Measurements from ENCODE around the gene P2RX3.

The P2RX3 gene

DNA sequence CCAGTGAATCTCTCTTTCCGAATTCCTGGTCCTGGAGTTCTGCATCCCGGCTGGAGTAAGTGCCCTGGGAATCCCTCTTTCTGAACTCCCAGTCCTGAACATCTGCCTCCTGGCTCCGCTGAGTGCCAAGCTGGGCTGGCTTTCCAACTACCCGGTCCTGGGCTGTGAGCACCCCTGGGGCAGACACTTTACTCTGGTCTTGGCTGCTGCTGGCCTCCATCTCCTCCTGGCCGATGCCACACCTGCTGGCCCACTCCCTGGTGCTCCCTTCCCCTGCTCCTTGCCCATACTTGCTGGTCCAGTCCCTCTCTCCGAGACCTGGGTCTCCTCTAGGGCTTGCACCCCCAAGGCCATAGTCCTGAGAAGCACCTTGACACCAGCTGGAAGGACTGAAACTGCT is 28.1 kb upstream of the P2RX3 start:
- no peak for DNase-seq (ENCODE audit: low spot score)
- TF ChIP-seq, protein P1, sequence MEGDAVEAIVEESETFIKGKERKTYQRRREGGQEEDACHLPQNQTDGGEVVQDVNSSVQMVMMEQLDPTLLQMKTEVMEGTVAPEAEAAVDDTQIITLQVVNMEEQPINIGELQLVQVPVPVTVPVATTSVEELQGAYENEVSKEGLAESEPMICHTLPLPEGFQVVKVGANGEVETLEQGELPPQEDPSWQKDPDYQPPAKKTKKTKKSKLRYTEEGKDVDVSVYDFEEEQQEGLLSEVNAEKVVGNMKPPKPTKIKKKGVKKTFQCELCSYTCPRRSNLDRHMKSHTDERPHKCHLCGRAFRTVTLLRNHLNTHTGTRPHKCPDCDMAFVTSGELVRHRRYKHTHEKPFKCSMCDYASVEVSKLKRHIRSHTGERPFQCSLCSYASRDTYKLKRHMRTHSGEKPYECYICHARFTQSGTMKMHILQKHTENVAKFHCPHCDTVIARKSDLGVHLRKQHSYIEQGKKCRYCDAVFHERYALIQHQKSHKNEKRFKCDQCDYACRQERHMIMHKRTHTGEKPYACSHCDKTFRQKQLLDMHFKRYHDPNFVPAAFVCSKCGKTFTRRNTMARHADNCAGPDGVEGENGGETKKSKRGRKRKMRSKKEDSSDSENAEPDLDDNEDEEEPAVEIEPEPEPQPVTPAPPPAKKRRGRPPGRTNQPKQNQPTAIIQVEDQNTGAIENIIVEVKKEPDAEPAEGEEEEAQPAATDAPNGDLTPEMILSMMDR (IDR thresholded peaks at IDR 0.05; ENCODE audit: extremely low read depth, insufficient read depth, missing control alignments) = no peak
- in situ Hi-C loops (cut with MboI; ENCODE audit: low pct_unique_long_range_greater_than_20kb, low sequenced_read_pairs, unreplicated experiment) = no loop called here

DNA sequence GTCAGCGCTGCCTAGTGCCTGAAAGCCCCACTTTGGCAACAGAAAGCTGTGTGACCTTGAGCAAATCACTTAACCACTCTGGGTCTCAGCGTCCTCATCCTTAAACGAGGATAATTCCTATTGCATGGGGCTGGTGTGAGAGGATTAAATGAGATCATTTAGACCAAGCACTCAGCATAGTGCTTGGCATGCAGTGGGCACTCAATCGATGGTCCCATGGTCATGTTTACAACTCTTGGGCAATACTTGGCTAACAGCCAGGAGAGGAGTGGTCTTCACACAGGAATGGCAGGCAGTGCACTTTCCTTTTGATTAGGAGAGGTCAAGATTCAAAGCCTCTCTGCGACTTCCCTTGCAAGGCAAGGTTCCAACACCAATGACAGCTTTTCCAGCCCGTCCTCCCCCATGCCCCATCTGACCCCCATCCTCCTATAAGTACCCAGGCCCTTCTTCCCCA is 27.5 kb upstream of the P2RX3 start:
- in situ Hi-C loops (cut with MboI; ENCODE audit: low pct_unique_long_range_greater_than_20kb, low sequenced_read_pairs, unreplicated experiment) = no loop called here
- TF ChIP-seq, protein P1 (IDR thresholded peaks at IDR 0.05; ENCODE audit: extremely low read depth, insufficient read depth, missing control alignments) = no peak
- no peak for DNase-seq (ENCODE audit: low spot score)

DNA sequence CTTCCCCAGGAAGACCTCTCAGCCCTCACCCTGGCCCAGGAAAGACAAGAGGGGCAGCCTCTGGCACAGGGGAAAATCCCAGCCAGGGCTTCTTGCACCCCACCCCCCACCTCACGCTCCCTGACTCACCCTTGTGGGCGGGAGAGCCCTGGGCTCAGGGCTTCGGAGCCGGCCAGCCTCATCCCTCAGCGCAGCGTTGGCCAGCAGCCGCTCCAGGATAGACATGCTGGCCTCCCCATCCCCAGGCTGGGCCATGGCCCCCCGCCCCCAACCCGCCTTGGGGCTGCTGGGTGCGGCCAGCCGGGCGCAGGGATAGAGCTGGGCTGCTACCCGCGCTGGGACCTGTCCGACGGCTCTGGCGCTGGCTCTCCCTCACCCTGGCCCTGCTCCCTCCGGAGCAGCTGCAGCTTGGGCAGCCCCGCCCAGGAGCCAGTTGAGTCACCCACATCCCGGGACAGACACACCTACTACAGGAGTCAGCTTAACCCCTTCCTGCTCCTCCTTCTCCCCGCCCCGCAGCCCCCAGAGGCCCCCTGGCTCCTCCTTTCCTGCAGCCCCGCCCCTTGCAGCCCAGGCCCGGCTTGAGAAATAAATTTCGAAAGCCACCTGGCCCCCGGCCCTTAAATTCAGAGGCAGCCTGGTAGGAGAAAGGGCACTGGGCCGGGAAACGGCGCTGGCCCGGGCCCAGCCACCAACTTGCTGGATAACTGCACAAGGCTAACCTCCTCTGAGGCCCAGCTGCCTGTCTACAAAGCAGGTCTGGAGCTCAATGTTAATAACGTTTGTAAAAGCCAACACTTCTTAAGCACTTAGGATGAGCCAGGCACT is 26.8 kb upstream of the P2RX3 start:
- peak; percentile 94 for DNase-seq (ENCODE audit: low spot score)
- in situ Hi-C loops (cut with MboI; ENCODE audit: low pct_unique_long_range_greater_than_20kb, low sequenced_read_pairs, unreplicated experiment) = no loop called here
- TF ChIP-seq, protein P1 (IDR thresholded peaks at IDR 0.05; ENCODE audit: extremely low read depth, insufficient read depth, missing control alignments) = no peak

DNA sequence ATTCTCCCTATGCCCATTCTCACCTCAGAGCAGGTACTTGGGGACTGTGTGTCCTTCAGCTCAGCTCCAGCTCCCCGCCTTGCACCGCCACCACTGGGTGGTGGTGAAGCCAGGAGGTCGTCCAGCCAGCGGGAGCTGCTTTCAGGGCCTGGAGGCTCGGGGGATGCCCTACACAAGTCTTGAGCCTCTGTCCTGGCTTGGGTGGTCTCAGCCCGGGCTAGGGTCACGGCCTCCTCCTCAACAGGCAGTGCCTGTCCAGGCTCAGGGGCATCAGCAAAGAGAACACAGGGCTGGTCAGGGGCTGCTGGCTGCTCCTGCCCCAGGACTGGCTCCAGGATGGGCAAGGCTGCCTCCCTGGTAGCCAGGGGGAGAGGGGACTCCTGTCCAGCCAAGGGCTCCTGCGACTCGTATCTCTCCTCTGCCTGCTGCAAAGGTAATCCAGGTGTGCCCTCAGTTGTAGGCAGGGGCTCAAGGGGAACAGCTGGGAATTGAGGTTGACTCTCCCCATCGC is 25.6 kb upstream of the P2RX3 start:
- TF ChIP-seq, protein P1 (IDR thresholded peaks at IDR 0.05; ENCODE audit: extremely low read depth, insufficient read depth, missing control alignments) = no peak
- in situ Hi-C loops (cut with MboI; ENCODE audit: low pct_unique_long_range_greater_than_20kb, low sequenced_read_pairs, unreplicated experiment) = no loop called here
- no peak for DNase-seq (ENCODE audit: low spot score)

DNA sequence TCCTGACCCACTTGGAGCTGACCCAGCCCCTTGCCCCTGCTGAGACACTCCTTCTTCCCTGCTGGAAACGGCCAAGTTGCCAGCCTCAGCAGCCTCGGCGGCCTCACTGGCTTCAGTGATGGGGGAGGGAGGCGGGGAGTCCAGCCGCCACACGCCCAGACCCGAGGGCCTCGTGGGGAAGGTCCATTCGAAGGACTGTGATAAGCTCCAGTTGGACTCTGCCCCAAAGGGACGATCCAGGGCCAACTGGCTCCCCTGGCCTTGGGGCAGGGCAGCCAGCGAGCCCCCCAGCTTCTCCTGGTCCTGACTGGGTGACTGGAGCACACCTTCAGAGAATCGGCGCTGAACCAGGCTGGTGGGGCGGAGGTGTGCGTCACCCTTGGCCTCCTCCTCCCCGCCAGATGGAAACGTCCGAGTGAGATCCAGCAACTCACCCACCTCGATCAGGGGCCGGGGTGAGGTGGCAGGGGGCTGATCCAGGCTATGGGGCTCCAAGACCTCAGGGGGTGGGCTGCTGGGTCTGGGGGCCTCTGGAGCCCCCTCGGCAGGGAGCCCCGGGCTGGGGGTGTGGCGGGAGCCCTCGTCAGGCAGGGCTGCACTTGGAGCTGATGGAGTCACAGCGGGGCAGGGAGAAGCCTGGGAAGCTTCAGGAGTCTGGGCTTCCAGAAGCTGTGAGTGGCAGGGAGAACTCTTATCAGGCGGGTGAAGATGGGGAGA is 24.9 kb upstream of the P2RX3 start:
- TF ChIP-seq, protein P1 (IDR thresholded peaks at IDR 0.05; ENCODE audit: extremely low read depth, insufficient read depth, missing control alignments) = no peak
- in situ Hi-C loops (cut with MboI; ENCODE audit: low pct_unique_long_range_greater_than_20kb, low sequenced_read_pairs, unreplicated experiment) = no loop called here
- DNase-seq (ENCODE audit: low spot score) = no peak

DNA sequence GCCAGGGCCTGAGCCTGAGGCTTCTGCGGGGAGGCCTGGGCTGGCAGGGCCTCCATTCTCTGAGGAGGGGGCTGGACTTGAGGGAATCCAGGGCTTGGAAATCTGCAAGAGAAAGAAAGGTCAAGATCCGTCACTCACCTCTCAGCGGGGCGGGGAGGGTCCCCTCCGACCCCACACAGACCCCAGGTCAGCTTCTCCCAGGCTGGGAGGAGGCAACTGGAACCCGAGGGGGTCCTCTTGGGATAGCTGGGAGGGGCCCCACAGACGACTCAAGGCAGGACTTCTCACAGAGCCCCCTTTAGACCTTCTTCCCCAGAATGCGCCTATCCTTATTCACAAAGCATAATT is 24.4 kb upstream of the P2RX3 start:
- TF ChIP-seq, protein P1 (IDR thresholded peaks at IDR 0.05; ENCODE audit: extremely low read depth, insufficient read depth, missing control alignments) = no peak
- DNase-seq (ENCODE audit: low spot score) = no peak

More for the DNA sequence above, 24.4 kb upstream of the P2RX3 start:
- in situ Hi-C loops (cut with MboI; ENCODE audit: low pct_unique_long_range_greater_than_20kb, low sequenced_read_pairs, unreplicated experiment) = no loop called here

All from GM13977 (cell line).